ENCODE data around the gene CADM4. TPM values are rescaled to one million over a fixed set of nuclear protein-coding genes. Genes with fewer than 3 reads are reported as not detected.
A peak's percentile ranks its signal among the peaks of the same experiment; 100 is the strongest.

CADM4 gene
- total and polyA plus RNA-seq, 9 of the 15 experiments (the other 6 are each of a cell fraction or from before 2014, with no cell fraction given): 0.03 to 4.6 (median 1.3) TPM

DNA sequence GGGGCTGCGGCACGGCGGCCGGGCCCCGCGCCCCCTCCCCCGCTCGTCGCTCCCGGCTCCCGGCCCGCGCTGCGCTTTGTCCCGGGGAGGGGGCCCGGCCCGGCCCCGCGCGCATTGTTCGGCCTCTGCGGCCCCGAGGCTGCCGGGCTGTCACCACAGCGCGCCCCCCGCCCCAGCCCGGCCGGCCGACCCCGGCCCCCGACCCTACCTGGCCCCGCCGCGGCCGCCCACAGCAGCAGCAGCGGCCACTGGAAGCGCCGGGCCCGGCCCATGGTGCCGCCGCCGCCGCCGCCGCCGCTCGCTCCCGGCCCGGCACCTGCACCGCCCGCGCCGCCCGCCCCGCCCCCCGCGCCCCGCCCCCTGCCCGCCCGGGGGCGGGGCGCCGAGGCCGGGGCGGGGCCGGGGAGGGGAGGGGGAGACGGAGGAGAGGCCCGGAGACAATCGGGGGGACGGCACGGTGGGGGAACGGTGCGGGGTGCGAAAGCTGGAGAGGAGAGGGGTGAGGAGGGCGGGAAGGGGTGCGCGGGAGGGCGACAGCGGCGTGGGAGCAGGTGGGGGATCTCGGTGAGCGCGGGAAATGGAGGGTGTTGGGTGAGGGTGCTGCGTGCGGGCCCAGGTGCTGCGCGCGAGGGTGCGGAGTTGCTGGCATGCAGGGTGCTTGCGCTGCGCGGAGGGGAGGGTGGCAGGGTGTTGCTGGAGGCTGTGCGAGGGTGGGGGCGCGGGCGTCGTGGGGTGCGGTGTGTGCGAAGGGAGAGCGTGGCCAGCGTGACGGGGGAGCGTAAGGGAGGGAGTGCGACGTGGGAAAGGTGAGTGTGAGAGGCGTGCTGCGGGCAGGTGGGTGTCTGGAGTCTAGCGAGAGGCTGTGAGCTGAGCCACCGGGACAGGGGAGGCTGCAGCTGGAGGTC, at the start of gene CADM4 (continued):
- TF ChIP-seq JUND (IDR thresholded peaks at IDR 0.05; ENCODE audit: borderline replicate concordance, low read depth, low read length) (no peak), JUND (tag; IDR thresholded peaks at IDR 0.05; ENCODE audit: borderline replicate concordance, low read depth, low read length) (no peak), LEF1 (IDR thresholded peaks at IDR 0.05) (no peak), BCOR (IDR thresholded peaks at IDR 0.05) (peak; percentile 54; the same call in 1 of the 2 replicates), ZNF316 (IDR thresholded peaks at IDR 0.05) (peak; percentile 81), KDM1A (IDR thresholded peaks at IDR 0.05) (no peak), ZC3H8 (IDR thresholded peaks at IDR 0.05) (no peak), PCBP2 (IDR thresholded peaks at IDR 0.05; ENCODE audit: low read depth, low read length, poor library complexity, severe bottlenecking) (no peak), SMAD4 (CRISPR knock-in tag; conservative IDR thresholded peaks at IDR 0.05) (no peak), SUPT5H (IDR thresholded peaks at IDR 0.05) (no peak), TOE1 (IDR thresholded peaks at IDR 0.05; ENCODE audit: borderline replicate concordance) (no peak; the same call in 1 of the 2 replicates), TOE1 (CRISPR knock-in tag; IDR thresholded peaks at IDR 0.05; ENCODE audit: borderline replicate concordance, low read depth) (no peak), ZNF3 (CRISPR knock-in tag; IDR thresholded peaks at IDR 0.05) (no peak), TSC22D4 (tag; IDR thresholded peaks at IDR 0.05) (no peak), YBX1 (IDR thresholded peaks at IDR 0.05) (no peak), FOXA3 (CRISPR knock-in tag; conservative IDR thresholded peaks at IDR 0.05 in 1 of 2, IDR thresholded peaks at IDR 0.05 in 1 of 2) (no peak), CEBPB (tag; IDR thresholded peaks at IDR 0.05) (no peak), ZBTB26 (CRISPR knock-in tag; IDR thresholded peaks at IDR 0.05) (peak; percentile 62; the same call in 1 of the 2 replicates), HNRNPUL1 (IDR thresholded peaks at IDR 0.05; ENCODE audit: low read length) (no peak), ZNF717 (CRISPR knock-in tag; IDR thresholded peaks at IDR 0.05) (no peak), NFE2 (IDR thresholded peaks at IDR 0.05; ENCODE audit: low read depth) (no peak), E2F3 (CRISPR knock-in tag; IDR thresholded peaks at IDR 0.05) (peak; percentile 54; the same call in 1 of the 2 replicates), ZBTB11 (CRISPR knock-in tag; IDR thresholded peaks at IDR 0.05) (no peak), LARP7 (IDR thresholded peaks at IDR 0.05) (peak; percentile 56; the same call in 1 of the 2 replicates)
- TF ChIP-seq, protein P1, sequence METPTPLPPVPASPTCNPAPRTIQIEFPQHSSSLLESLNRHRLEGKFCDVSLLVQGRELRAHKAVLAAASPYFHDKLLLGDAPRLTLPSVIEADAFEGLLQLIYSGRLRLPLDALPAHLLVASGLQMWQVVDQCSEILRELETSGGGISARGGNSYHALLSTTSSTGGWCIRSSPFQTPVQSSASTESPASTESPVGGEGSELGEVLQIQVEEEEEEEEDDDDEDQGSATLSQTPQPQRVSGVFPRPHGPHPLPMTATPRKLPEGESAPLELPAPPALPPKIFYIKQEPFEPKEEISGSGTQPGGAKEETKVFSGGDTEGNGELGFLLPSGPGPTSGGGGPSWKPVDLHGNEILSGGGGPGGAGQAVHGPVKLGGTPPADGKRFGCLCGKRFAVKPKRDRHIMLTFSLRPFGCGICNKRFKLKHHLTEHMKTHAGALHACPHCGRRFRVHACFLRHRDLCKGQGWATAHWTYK (CRISPR knock-in tag; IDR thresholded peaks at IDR 0.05): no peak
